ACC112 (cell line): ENCODE data around the gene PODN.

Source experiments
- H2AFZ ChIP-seq: fragments of 200-600 bp; sonication (generic); one replicate; pipeline ENCODE4 v1.6.0; 2017; ENCODE audit warnings: antibody characterized with exemption, low read length; ENCODE audit not compliant: unreplicated experiment
- H3K27ac ChIP-seq: fragments of 200-600 bp; sonication (generic); 2 replicates; pipeline ENCODE4 v1.5.1; 2014; ENCODE audit warnings: low read depth, mild to moderate bottlenecking, antibody characterized with exemption, low read length, moderate library complexity
- H3K27me3 ChIP-seq: fragments of 200-600 bp; sonication (generic); 2 replicates; pipeline ENCODE4 v1.6.1; 2014; ENCODE audit warnings: mild to moderate bottlenecking, antibody characterized with exemption, low read length, moderate library complexity, mixed read lengths; ENCODE audit not compliant: insufficient read depth
- H3K36me3 ChIP-seq: fragments of 200-600 bp; sonication (generic); 2 replicates; pipeline ENCODE4 v1.6.1; 2016; ENCODE audit warnings: mild to moderate bottlenecking, antibody characterized with exemption, low read length, moderate library complexity, mixed read lengths; ENCODE audit not compliant: insufficient read depth
- H3K4me1 ChIP-seq: fragments of 200-600 bp; sonication (generic); one replicate; pipeline ENCODE4 v1.6.1; 2016; ENCODE audit warnings: low read length, mixed read lengths; ENCODE audit not compliant: insufficient read depth, unreplicated experiment, control insufficient read depth
- H3K4me3 ChIP-seq: fragments of 200-600 bp; sonication (generic); 2 replicates; pipeline ENCODE4 v1.5.1; 2014; ENCODE audit warnings: mild to moderate bottlenecking, low read depth, low read length
- H3K79me2 ChIP-seq: fragments of 200-600 bp; sonication (generic); one replicate; pipeline ENCODE4 v1.6.0; 2016; ENCODE audit warnings: low read length; ENCODE audit not compliant: control insufficient read depth, unreplicated experiment, insufficient read depth

PODN gene

DNA sequence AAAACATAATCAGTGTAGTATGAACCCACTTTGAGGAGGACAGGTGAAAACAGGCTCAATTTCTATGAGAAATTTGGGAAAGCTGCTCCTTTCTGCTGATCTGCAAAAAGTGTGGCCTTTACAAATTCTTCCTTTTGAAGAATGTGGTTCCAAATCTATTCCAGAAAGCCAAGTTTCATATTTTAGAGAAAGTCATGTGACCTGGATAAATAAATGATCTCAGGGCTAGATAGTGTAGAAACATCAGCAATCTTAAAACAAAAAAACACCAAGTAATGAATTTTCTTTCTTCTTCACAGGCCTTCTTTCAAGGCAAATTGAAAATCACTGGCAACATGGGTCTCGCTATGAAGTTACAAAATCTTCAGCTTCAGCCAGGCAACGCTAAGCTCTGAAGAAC lies 11.7 kb upstream of the PODN start:
- H2AFZ ChIP-seq, result no peak overlapping the region

GRCh38 chr1:53051676-53052075 lies 10.3 kb upstream of the PODN start:
- Histone ChIP-seq H3K27me3 (no peaks in the 10 kb centered on the region), H3K36me3 (no peaks in the 10 kb centered on the region), H3K4me1 (peaks cover 16% of the 10 kb centered on the region), H3K27ac (no peak overlapping the region), H2AFZ (no peak overlapping the region), H3K79me2 (no peaks in the 10 kb centered on the region), H3K4me3 (no peak overlapping the region)

More for the DNA sequence above, 11.7 kb upstream of the PODN start:
- H3K27me3 ChIP-seq, result no peaks in the 10 kb centered on the region
- H3K27ac ChIP-seq, result no peak overlapping the region
- H3K36me3 ChIP-seq, result no peaks in the 10 kb centered on the region
- no peak overlapping the region for H3K4me3 ChIP-seq
- no peaks in the 10 kb centered on the region for H3K79me2 ChIP-seq
- peaks cover 17% of the 10 kb centered on the region for H3K4me1 ChIP-seq

GRCh38 chr1:53057127-53057526 lies 4.9 kb upstream of the PODN start:
- no peaks in the 10 kb centered on the region for H3K4me1 ChIP-seq
- no peak overlapping the region for H2AFZ ChIP-seq
- no peak overlapping the region for H3K27ac ChIP-seq
- H3K36me3 ChIP-seq, result no peaks in the 10 kb centered on the region
- H3K27me3 ChIP-seq, result peaks cover 41% of the 10 kb centered on the region
- H3K79me2 ChIP-seq, result no peaks in the 10 kb centered on the region
- no peak overlapping the region for H3K4me3 ChIP-seq

GRCh38 chr1:53060579-53060978 lies 1.4 kb upstream of the PODN start:
- Histone ChIP-seq H3K27me3 (peaks cover 63% of the 10 kb centered on the region), H3K27ac (no peak overlapping the region), H2AFZ (no peak overlapping the region), H3K4me3 (no peak overlapping the region), H3K4me1 (no peaks in the 10 kb centered on the region), H3K36me3 (no peaks in the 10 kb centered on the region), H3K79me2 (no peaks in the 10 kb centered on the region)

DNA sequence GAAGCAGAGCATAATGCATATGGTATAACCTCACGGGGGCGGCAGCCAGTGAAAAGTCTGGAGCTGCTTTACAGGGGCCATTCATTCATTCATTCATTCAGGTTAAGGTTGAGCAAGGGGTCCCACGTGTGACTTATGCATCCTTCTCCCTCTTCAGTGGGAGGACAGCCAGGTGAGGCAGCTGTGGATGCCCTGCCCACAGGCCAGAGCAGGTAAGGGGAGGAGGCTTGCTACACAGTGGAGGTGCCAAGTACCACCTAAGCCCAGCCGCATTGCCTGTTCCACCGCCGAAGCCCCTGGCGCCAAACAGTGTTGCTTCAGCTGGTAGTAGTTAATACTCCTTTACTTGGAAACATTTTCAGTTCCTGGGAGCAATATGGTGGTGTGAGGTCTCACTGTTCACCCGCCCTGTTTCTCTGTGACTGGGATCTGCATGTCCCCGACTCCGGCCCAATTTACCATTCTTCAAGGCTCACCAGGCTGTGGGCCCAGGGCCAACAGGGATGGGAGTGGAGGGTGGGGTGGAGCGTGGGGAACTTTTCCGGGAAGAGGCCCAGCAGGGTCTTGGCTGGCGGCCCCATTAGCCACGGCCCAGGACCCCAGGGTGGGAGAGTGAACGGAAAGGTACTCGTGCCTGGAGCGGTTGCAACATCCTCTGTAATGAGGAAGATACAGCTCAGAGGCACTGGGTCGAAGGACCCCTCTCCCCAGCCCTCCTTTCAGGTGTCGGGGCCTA lies 722 bp upstream of the PODN start:
- peak overlapping the region; percentile 77 for H3K4me3 ChIP-seq
- no peaks in the 10 kb centered on the region for H3K79me2 ChIP-seq
- peaks cover 63% of the 10 kb centered on the region for H3K27me3 ChIP-seq
- H3K36me3 ChIP-seq, result no peaks in the 10 kb centered on the region
- no peaks in the 10 kb centered on the region for H3K4me1 ChIP-seq
- no peak overlapping the region for H3K27ac ChIP-seq
- no peak overlapping the region for H2AFZ ChIP-seq

- Histone ChIP-seq H3K4me1 (no peaks in the 10 kb centered on the region), H3K36me3 (no peaks in the 10 kb centered on the region), H3K79me2 (no peaks in the 10 kb centered on the region), H3K4me3 (peak overlapping the region; percentile 77), H3K27ac (no peak overlapping the region), H2AFZ (peak overlapping the region; percentile 56), H3K27me3 (peaks cover 58% of the 10 kb centered on the region)
Observed at GRCh38 chr1:53062708-53063591, 937 bp downstream of the PODN start.

DNA sequence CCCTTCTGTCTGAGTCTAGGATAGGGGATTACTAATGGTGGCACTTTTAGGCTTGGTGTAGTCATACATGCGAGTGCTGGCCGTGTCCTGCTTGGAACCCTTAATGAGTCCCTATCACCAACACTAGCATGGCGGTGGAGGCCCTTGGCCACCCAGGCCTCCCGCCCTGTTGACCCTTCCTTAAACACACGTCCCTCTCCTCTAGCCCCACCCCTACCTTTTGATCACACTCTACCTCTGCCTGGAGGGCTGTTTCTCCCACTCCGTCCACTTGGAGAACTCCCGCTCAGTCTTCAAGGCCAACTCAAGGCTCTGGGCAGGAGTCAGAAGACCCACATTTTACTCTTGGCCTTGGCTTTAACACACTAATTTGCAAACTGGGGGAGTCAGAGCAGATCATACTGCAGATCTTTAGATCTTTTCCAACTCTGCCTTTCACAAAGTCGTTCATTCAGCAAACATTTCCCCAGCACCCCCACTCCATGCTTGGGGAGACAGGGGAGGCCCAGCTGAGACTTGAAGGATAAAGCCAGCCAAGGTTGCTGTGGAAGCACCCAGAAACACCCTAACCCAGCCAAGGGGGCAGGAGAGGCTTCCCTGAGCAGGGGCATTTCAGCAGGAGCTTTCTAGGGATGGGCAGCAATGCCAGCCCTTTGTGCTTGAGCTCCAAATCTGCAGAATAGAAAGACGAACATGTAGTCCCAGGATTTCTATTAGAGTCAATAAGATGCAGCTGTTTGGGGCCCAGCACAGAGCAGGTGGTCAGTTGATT lies 1.9 kb downstream of the PODN start:
- Histone ChIP-seq H3K4me1 (no peaks in the 10 kb centered on the region), H3K27me3 (peaks cover 53% of the 10 kb centered on the region), H3K36me3 (no peaks in the 10 kb centered on the region), H3K27ac (no peak overlapping the region), H2AFZ (no peak overlapping the region), H3K79me2 (no peaks in the 10 kb centered on the region), H3K4me3 (no peak overlapping the region)

DNA sequence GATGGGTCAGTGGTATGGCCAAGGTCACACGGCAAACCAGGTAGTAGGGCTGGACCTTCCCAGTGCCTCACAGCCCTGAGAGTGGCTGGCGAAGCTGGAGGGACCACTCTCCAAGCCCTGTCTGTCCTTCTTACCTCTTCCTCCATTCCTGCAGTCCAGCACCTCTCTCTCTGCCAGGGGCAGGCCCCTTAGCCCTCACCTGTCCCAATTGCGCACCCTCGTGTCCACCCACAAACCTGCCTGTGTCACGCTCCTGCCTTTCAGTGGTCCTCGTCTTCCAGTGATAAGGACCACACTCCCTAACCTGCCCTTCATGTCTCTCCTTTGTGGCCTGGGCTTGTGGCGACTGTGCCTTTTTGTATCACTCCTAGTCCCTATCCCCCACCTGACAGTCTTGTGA lies 3.4 kb downstream of the PODN start:
- Histone ChIP-seq H3K27ac (no peak overlapping the region), H3K27me3 (peaks cover 38% of the 10 kb centered on the region), H3K79me2 (no peaks in the 10 kb centered on the region), H2AFZ (no peak overlapping the region), H3K4me1 (no peaks in the 10 kb centered on the region), H3K36me3 (no peaks in the 10 kb centered on the region), H3K4me3 (no peak overlapping the region)

DNA sequence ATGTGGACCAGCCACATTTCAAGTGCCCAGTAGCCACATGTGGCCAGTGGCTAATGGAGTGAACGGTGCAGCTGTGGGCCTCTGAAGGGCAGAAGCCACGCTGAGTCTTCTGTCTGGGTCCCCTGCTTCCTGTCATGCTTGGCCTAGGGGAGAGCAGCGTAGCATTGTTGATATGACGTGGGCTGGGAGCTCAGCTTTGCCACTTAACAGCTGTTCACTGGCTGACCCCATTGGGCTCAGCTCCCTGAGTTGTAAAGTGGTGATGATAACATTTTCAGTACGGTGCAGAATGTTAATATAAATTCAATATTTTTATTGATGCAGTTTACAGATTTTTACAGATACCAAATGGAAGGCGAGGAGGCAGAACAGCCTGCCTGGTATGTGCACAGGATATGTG lies 4.5 kb downstream of the PODN start:
- no peak overlapping the region for H3K27ac ChIP-seq
- no peaks in the 10 kb centered on the region for H3K79me2 ChIP-seq
- H3K4me3 ChIP-seq, result no peak overlapping the region
- no peak overlapping the region for H2AFZ ChIP-seq
- H3K36me3 ChIP-seq, result no peaks in the 10 kb centered on the region
- no peaks in the 10 kb centered on the region for H3K4me1 ChIP-seq
- H3K27me3 ChIP-seq, result peaks cover 27% of the 10 kb centered on the region

GRCh38 chr1:53066891-53067738 lies 5.1 kb downstream of the PODN start:
- H3K36me3 ChIP-seq, result no peaks in the 10 kb centered on the region
- no peak overlapping the region for H2AFZ ChIP-seq
- no peak overlapping the region for H3K4me3 ChIP-seq
- no peaks in the 10 kb centered on the region for H3K79me2 ChIP-seq
- H3K4me1 ChIP-seq, result no peaks in the 10 kb centered on the region
- peaks cover 22% of the 10 kb centered on the region for H3K27me3 ChIP-seq
- H3K27ac ChIP-seq, result no peak overlapping the region
